Measurements from ENCODE around the gene AP3S1. TPM values are rescaled to one million over a fixed set of nuclear protein-coding genes. Genes with fewer than 3 reads are reported as not detected.
A peak's percentile ranks its signal among the peaks of the same experiment; 100 is the strongest.

The AP3S1 gene
- total RNA-seq, 1 donor from 2014 or later, result 56.0 TPM

GRCh38 chr5:115956957-115957356 lies 115.2 kb downstream of the AP3S1 start:
- TF ChIP-seq, protein P1, sequence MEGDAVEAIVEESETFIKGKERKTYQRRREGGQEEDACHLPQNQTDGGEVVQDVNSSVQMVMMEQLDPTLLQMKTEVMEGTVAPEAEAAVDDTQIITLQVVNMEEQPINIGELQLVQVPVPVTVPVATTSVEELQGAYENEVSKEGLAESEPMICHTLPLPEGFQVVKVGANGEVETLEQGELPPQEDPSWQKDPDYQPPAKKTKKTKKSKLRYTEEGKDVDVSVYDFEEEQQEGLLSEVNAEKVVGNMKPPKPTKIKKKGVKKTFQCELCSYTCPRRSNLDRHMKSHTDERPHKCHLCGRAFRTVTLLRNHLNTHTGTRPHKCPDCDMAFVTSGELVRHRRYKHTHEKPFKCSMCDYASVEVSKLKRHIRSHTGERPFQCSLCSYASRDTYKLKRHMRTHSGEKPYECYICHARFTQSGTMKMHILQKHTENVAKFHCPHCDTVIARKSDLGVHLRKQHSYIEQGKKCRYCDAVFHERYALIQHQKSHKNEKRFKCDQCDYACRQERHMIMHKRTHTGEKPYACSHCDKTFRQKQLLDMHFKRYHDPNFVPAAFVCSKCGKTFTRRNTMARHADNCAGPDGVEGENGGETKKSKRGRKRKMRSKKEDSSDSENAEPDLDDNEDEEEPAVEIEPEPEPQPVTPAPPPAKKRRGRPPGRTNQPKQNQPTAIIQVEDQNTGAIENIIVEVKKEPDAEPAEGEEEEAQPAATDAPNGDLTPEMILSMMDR (IDR thresholded peaks at IDR 0.05; ENCODE audit: unreplicated experiment), result no peak
- Mint-ChIP-seq H3K9me3 (peaks cover 10% of the 10 kb centered on the region), H3K4me3 (no peak overlapping the region), H3K27me3 (ENCODE audit: low read depth) (peaks cover 28% of the 10 kb centered on the region), H3K27ac (no peak overlapping the region), H3K36me3 (no peaks in the 10 kb centered on the region), H3K4me1 (peaks cover 2% of the 10 kb centered on the region)
- DNase-seq (ENCODE audit: low spot score in 2 of 2, unreplicated experiment in 2 of 2), result no peak

DNA sequence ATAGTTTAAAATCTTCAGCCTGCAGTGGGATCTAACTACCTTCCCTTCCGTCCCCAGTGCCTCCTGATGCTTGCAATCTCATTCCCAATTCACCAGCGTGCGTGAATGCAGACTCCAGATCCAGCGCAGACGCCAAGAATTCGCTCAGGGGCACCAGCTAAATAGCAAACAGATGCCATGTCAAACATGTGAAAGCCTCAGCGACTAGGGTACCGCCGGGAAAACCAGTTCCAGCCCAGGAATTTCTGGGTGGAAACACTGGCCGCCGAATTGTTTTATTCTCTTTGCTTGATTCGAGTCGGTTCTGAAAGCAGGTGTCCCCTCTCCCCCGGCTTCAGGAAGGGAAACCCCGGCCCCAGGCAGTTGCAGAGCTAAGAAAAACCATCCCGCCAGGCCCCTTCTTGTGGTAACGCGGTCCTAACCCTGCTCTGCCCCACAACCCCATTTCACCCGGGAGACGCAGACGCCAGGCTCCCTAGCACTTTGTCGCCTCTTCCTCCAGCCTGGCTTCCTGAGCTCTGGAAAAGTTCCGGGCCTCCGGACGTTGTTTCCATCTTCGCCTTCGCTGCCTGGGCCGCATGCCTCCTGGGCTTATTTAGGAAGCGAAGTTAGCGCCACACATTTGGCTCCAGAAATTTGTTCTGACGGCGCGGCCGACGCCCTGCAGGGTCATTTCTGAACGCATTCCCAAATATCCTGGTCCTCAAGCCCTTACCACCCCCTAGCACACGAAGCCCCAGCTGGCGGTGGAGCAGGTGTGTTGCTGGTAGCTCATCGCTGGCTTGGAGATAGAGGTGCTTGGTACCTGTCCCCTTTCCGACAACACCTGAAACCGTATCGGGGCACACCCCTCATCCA lies 119.9 kb downstream of the AP3S1 start:
- Mint-ChIP-seq H3K36me3 (no peaks in the 10 kb centered on the region), H3K27ac (no peak overlapping the region), H3K4me1 (no peaks in the 10 kb centered on the region), H3K9me3 (peaks cover 10% of the 10 kb centered on the region), H3K27me3 (ENCODE audit: low read depth) (peaks cover 73% of the 10 kb centered on the region), H3K4me3 (peak overlapping the region; percentile 5)
- no peak for DNase-seq (ENCODE audit: low spot score in 2 of 2, unreplicated experiment in 2 of 2)
- TF ChIP-seq, protein P1 (IDR thresholded peaks at IDR 0.05; ENCODE audit: unreplicated experiment), result no peak

DNA sequence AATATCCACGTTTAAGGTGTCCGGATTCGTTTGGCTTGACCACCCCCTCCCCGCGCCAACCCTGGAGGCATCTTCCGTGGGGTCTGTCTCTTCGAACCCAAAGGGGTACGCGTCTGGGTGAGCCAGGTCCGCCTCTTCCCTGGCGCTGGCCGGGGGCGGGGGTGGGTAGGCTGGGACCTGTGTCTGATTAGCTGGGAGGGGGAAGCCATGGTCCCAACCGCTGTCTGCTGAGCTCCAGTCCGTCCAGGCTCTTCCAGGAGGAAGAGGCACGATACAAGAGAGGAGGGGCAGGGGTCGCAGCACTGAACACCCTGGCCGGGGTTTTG lies 120.5 kb downstream of the AP3S1 start, which contains the start of gene LVRN:
LVRN (plus strand) TSS at position 237 of the 326 bp plus-strand sequence. CDS start 143 bp downstream, outside the sequence.
- Mint-ChIP-seq H3K9me3 (peaks cover 10% of the 10 kb centered on the region), H3K27me3 (ENCODE audit: low read depth) (peaks cover 79% of the 10 kb centered on the region), H3K4me3 (peak within 1 kb of the TSS; percentile 56), H3K4me1 (no peaks in the 10 kb centered on the region), H3K36me3 (no peaks in the 10 kb centered on the region), H3K27ac (no peak within 1 kb of the TSS)
- no peak for DNase-seq (ENCODE audit: low spot score in 2 of 2, unreplicated experiment in 2 of 2)
- TF ChIP-seq, protein P1 (IDR thresholded peaks at IDR 0.05; ENCODE audit: unreplicated experiment), result no peak

DNA sequence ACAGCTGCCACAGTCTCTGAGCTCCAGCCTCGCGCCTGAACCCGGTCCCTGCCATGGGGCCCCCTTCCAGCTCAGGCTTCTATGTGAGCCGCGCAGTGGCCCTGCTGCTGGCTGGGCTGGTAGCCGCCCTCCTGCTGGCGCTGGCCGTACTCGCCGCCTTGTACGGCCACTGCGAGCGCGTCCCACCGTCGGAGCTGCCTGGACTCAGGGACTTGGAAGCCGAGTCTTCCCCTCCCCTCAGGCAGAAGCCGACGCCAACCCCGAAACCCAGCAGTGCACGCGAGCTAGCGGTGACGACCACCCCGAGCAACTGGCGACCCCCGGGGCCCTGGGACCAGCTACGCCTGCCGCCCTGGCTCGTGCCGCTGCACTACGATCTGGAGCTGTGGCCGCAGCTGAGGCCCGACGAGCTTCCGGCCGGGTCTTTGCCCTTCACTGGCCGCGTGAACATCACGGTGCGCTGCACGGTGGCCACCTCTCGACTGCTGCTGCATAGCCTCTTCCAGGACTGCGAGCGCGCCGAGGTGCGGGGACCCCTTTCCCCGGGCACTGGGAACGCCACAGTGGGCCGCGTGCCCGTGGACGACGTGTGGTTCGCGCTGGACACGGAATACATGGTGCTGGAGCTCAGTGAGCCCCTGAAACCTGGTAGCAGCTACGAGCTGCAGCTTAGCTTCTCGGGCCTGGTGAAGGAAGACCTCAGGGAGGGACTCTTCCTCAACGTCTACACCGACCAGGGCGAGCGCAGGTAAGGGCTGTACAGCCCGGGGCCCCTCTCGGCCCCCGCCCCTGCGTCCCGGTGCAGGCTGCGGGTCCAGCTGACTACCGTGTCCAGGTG lies 121.0 kb downstream of the AP3S1 start:
- no peaks in the 10 kb centered on the region for H3K4me1 Mint-ChIP-seq
- H3K27me3 Mint-ChIP-seq (ENCODE audit: low read depth), result peaks cover 81% of the 10 kb centered on the region
- TF ChIP-seq, protein P1 (IDR thresholded peaks at IDR 0.05; ENCODE audit: unreplicated experiment), result no peak
- H3K9me3 Mint-ChIP-seq, result peaks cover 10% of the 10 kb centered on the region
- no peak overlapping the region for H3K27ac Mint-ChIP-seq
- peak overlapping the region; percentile 56 for H3K4me3 Mint-ChIP-seq
- DNase-seq (ENCODE audit: low spot score in 2 of 2, unreplicated experiment in 2 of 2), result peak in 1 of 2 experiments; percentile 43
- no peaks in the 10 kb centered on the region for H3K36me3 Mint-ChIP-seq

- Mint-ChIP-seq H3K27me3 (ENCODE audit: low read depth) (peaks cover 88% of the 10 kb centered on the region), H3K4me1 (no peaks in the 10 kb centered on the region), H3K9me3 (peaks cover 9% of the 10 kb centered on the region), H3K4me3 (peak overlapping the region; percentile 32), H3K27ac (no peak overlapping the region), H3K36me3 (no peaks in the 10 kb centered on the region)
- no peak for DNase-seq (ENCODE audit: low spot score in 2 of 2, unreplicated experiment in 2 of 2)
- TF ChIP-seq, protein P1 (IDR thresholded peaks at IDR 0.05; ENCODE audit: unreplicated experiment), result no peak
Observed at GRCh38 chr5:115963566-115963965, 121.8 kb downstream of the AP3S1 start.

Other genes starting within 250 kb of the AP3S1 start
- gene TICAM2, start 239.5 kb upstream of the AP3S1 start, total RNA-seq, result 1.6 to 2.1 TPM (median 1.6 TPM) in 3 replicates
- 73.3 to 76.7 TPM (median 76.0 TPM) in 3 replicates for gene TMED7, start 215.9 kb upstream of the AP3S1 start, total RNA-seq
- 9.9 to 13.1 TPM (median 11.8 TPM) in 3 replicates for gene CDO1, start 25.3 kb upstream of the AP3S1 start, total RNA-seq
- 40.2 to 46.7 TPM (median 43.0 TPM) in 3 replicates for gene ATG12, start 370 bp upstream of the AP3S1 start, total RNA-seq
- gene LVRN, start 120.5 kb downstream of the AP3S1 start, total RNA-seq, result 0.25 to 0.35 TPM (median 0.25 TPM) in 3 replicates
- gene ARL14EPL, start 190.5 kb downstream of the AP3S1 start, total RNA-seq, result 0.25 TPM in 1 of 3 replicates, not detected in the others
- gene COMMD10, start 243.1 kb downstream of the AP3S1 start, total RNA-seq, result 22.6 to 25.7 TPM (median 23.3 TPM) in 3 replicates